Mesothelial cell of epicardium (in vitro differentiated cells): ENCODE measurements around the gene NYAP1. TPM values are rescaled to one million over a fixed set of nuclear protein-coding genes. Genes with fewer than 3 reads are reported as not detected.
A peak's percentile ranks its signal among the peaks of the same experiment; 100 is the strongest.
"Not testable (repeated sequence)": the region's sequence is repeated elsewhere in the genome, so short reads cannot be mapped to it uniquely, and the experiment has no call there.

Source experiments
- DNase-seq, 2 experiments: peaks; one replicate each; pipeline ENCODE4 v3.0.0; 2021; ENCODE audit warnings: low spot score in 2 of 2; ENCODE audit not compliant: unreplicated experiment in 2 of 2
- H3K27ac Mint-ChIP-seq: 2 replicates; pipeline ENCODE4 v1.8.0; 2021; ENCODE audit warnings: mixed read lengths
- H3K27me3 Mint-ChIP-seq: 2 replicates; pipeline ENCODE4 v1.8.0; 2021; ENCODE audit warnings: low read depth, mixed read lengths
- H3K36me3 Mint-ChIP-seq: 2 replicates; pipeline ENCODE4 v1.8.0; 2021; ENCODE audit warnings: mixed read lengths
- H3K4me1 Mint-ChIP-seq: 2 replicates; pipeline ENCODE4 v1.8.0; 2021; ENCODE audit warnings: mixed read lengths
- H3K4me3 Mint-ChIP-seq: 2 replicates; pipeline ENCODE4 v1.8.0; 2021; ENCODE audit warnings: mild to moderate bottlenecking, moderate library complexity, mixed read lengths
- H3K9me3 Mint-ChIP-seq: 2 replicates; pipeline ENCODE4 v1.8.0; 2021; ENCODE audit warnings: mixed read lengths
- total RNA-seq: library from RNA; stranded (reverse); gene quantifications from 3 replicates; pipeline ENCODE4 v1.2.1, GENCODE V29; 2021
- TF ChIP-seq, protein P1 (sequence below): fragments of 200-600 bp; sonication (generic); IDR thresholded peaks from one replicate; pipeline ENCODE4 v1.5.0; 2021; ENCODE audit warnings: antibody characterized with exemption; ENCODE audit not compliant: unreplicated experiment

NYAP1 gene
- total RNA-seq, 1 donor from 2014 or later: 8.5 TPM

GRCh38 chr7:100493476-100494264 lies 9.9 kb downstream of the NYAP1 start:
- peak overlapping the region; percentile 49 for H3K4me3 Mint-ChIP-seq
- H3K36me3 Mint-ChIP-seq: peaks cover 3% of the 10 kb centered on the region
- H3K4me1 Mint-ChIP-seq: peaks cover 25% of the 10 kb centered on the region
- no peak overlapping the region for H3K27ac Mint-ChIP-seq
- no peaks in the 10 kb centered on the region for H3K27me3 Mint-ChIP-seq
- DNase-seq: no peak
- H3K9me3 Mint-ChIP-seq: no peaks in the 10 kb centered on the region
- TF ChIP-seq, protein P1, sequence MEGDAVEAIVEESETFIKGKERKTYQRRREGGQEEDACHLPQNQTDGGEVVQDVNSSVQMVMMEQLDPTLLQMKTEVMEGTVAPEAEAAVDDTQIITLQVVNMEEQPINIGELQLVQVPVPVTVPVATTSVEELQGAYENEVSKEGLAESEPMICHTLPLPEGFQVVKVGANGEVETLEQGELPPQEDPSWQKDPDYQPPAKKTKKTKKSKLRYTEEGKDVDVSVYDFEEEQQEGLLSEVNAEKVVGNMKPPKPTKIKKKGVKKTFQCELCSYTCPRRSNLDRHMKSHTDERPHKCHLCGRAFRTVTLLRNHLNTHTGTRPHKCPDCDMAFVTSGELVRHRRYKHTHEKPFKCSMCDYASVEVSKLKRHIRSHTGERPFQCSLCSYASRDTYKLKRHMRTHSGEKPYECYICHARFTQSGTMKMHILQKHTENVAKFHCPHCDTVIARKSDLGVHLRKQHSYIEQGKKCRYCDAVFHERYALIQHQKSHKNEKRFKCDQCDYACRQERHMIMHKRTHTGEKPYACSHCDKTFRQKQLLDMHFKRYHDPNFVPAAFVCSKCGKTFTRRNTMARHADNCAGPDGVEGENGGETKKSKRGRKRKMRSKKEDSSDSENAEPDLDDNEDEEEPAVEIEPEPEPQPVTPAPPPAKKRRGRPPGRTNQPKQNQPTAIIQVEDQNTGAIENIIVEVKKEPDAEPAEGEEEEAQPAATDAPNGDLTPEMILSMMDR: no peak

GRCh38 chr7:100496509-100496908 lies 12.8 kb downstream of the NYAP1 start:
- no peaks in the 10 kb centered on the region for H3K27me3 Mint-ChIP-seq
- no peak for DNase-seq
- H3K27ac Mint-ChIP-seq: peak overlapping the region; percentile 35
- H3K9me3 Mint-ChIP-seq: no peaks in the 10 kb centered on the region
- peaks cover 16% of the 10 kb centered on the region for H3K4me1 Mint-ChIP-seq
- TF ChIP-seq, protein P1: no peak
- peaks cover 3% of the 10 kb centered on the region for H3K36me3 Mint-ChIP-seq
- no peak overlapping the region for H3K4me3 Mint-ChIP-seq

GRCh38 chr7:100500743-100501142 lies 17.0 kb downstream of the NYAP1 start:
- H3K27ac Mint-ChIP-seq, H3K27me3 Mint-ChIP-seq, H3K36me3 Mint-ChIP-seq, DNase-seq, H3K9me3 Mint-ChIP-seq, H3K4me3 Mint-ChIP-seq: not testable (repeated sequence)
- H3K4me1 Mint-ChIP-seq: peaks cover 13% of the 10 kb centered on the region

- not testable (repeated sequence) for H3K4me3 Mint-ChIP-seq, H3K36me3 Mint-ChIP-seq
These were observed 20.3 kb downstream of the NYAP1 start for GRCh38 chr7:100504031-100504430.

GRCh38 chr7:100504887-100505611 lies 21.3 kb downstream of the NYAP1 start:
- Mint-ChIP-seq H3K4me3 (no peak overlapping the region), H3K27me3 (no peaks in the 10 kb centered on the region), H3K4me1 (peaks cover 14% of the 10 kb centered on the region), H3K9me3 (no peaks in the 10 kb centered on the region), H3K27ac (no peak overlapping the region), H3K36me3 (no peaks in the 10 kb centered on the region)
- TF ChIP-seq, protein P1: no peak
- no peak for DNase-seq

More at GRCh38 chr7:100504031-100504430, 20.3 kb downstream of the NYAP1 start:
- peak overlapping the region; percentile 90 for H3K27ac Mint-ChIP-seq
- H3K4me1 Mint-ChIP-seq, H3K9me3 Mint-ChIP-seq, H3K27me3 Mint-ChIP-seq, DNase-seq: not testable (repeated sequence)

DNA sequence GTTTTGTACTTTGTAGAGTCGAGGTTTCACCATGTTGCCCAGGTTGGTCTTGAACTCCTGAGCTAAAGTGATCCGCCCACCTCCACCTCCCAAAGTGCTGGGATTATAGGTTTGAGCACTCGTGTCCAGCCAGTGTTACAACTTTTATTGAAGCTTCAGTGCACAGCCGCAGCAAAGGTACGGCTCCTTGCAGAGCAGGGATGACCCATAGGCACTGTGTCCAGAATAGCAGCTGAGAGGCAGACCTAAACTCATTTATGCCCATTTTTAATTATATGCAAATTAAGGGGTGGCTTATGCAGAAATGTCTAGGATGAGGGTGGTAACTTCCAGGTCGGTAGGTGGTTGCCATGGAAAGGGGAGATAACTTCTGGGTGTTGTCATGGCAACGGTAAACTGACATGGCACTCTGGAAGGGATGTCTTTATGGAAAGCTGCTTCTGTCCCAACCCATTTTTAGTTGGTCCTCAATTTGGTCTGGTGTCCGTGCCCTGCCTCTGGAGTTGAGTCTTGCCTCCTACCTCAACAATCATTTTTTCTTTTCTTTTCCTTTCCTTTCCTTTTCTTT lies 22.7 kb downstream of the NYAP1 start:
- DNase-seq: no peak
- no peaks in the 10 kb centered on the region for H3K9me3 Mint-ChIP-seq
- H3K27me3 Mint-ChIP-seq: no peaks in the 10 kb centered on the region
- peaks cover 14% of the 10 kb centered on the region for H3K4me1 Mint-ChIP-seq
- H3K27ac Mint-ChIP-seq: no peak overlapping the region
- TF ChIP-seq, protein P1: no peak
- no peak overlapping the region for H3K4me3 Mint-ChIP-seq
- H3K36me3 Mint-ChIP-seq: no peaks in the 10 kb centered on the region
